Pulmonary artery endothelial cell (primary cell): ENCODE results near the gene OPCML. TPM values are rescaled to one million over a fixed set of nuclear protein-coding genes. Genes with fewer than 3 reads are reported as not detected.

Experiments used
- DNase-seq: peaks from one replicate; pipeline ENCODE4 v3.0.0-alpha.2; 2011; ENCODE audit warnings: low read depth, low spot score
- total RNA-seq: library from RNA; depleted of rRNA; stranded (reverse); fragments of >200 nt; gene quantifications from 2 replicates; pipeline ENCODE4 v1.2.3, GENCODE V29; 2014

Gene OPCML
- total RNA-seq, 1 donor from 2014 or later = not detected

- no peak for DNase-seq
Measured at GRCh38 chr11:132993991-132994502, 538.3 kb downstream of the OPCML start.

DNA sequence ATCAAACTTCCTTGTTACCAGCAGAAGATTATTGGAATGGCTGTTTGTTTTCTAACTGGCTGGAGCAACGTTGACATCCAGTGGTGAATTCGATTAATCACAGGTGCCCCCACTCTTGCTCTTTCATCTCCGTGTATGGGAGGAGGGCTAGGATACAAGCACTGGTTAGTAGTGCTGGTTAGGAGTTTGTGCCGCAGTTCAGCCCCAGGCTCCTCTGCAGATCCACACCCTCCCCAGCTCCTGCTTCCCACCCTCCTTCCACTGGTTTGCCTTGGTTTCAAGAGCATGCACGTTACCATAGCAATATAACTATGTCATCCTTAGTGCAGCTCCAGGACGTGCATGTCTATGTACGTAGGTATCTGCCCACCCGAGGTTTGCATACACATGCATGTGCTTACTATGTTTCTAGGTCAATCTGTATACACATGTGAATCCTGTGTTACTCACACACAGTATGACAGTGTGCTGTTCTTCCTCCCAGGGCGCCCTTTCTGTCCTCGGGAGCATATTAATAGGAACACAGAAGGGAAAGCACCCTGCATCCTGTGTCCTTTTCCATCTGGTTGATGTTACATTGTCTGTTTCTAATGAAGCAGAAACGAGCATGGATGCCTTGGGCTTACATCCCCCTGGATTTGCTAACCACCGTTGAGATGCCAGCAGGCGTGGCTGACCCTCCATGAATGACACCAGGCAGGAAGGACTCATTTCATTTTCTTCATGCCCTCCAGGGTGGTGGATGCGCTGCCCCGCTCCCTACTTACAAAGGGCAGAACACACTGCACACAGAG lies 539.3 kb downstream of the OPCML start:
- DNase-seq = no peak

GRCh38 chr11:132988411-132988810 lies 543.9 kb downstream of the OPCML start:
- no peak for DNase-seq

- no peak for DNase-seq
Measured at GRCh38 chr11:132987936-132988335, 544.4 kb downstream of the OPCML start.

DNA sequence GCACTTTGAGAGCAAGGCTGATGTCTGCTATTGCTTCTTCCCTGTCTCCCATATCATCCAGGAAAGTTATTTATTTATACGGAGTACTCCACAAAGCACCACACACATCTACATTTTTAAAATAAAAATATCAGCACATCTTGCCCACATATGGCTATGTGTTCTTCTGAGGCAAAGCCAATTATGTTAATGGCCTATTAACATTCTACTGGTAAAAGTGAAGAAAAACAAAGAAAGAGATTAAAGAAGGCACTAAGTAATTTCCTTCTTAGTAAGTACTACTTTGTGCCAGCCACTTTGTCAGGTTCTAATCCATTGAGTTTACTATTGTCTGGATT lies 548.7 kb downstream of the OPCML start:
- DNase-seq = no peak

DNA sequence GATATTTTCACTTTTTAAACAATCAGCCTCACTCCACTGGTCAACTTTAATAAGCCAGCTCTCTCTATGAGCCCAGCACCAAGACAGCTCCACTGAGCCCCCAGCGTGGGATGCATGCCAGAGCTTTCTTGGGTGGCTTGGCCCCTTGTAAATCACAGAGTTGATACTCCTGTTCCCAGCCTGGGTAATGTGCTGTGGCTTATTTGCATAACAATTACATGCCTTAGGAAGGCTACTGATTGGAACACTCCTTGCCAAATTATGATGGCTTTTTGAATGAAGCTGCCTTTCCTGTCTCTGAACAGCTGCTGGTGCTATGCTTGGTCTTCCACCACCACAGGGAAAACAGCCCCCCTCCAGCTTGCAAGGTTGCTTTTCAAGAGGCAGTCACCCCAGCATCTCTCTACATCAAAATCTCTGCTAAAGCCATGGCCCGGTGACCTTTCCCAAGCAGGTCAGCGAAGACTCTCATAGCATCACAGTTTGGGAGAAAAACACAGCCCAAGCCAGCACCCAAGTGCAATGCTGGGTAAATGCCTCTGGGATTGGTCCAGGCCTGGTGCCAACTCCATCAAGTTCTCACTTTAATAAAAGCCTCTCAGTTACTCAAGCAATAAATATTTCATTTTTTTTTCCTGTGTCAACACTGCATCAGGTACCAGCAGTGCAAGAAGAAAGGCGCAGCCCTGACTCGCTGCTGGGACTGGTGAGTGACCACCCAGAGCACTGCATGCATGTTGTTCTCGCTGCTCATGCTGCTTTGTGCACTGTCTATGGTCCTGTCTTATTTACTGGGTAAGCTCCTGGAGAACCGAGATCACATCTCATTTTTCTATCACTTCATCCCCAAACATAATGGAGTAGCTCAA lies 549.3 kb downstream of the OPCML start:
- DNase-seq = no peak

DNA sequence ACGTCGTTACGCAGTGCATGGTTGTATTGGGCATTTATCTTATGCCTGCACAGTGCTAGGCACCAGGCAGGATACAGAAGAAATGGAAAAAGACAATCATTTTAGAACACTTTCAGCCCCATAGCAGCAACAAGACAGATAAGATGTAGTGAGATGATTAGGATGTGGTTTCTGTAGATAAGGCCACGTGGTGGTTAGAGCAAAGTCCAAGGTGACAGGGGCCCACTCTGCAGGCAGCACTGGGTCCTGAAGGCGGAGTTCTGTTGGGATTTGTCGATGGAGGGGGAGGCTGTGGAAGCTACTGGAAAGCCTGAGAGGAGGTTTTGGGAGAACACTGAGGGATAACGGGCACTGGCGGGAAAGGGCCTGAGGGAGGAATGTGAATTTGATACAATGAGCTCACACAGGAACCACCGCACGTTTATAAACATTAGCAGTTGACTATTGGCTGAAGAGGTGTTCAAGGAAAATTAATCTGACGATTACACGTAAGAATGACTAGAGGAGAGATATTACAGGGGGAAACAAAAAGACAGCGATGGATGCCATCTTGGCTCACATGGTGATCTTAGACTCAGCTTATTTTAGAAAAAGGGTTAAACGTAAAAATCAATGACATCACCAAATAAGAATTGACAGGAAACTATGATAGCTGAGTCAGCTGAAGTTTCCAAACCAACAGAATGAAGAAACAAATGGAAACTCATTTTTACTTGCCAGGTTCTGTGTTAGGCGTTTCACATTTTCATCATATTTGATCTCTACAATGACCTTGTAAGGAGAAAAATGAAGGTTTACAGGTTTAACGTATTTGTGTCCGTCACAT lies 551.0 kb downstream of the OPCML start:
- DNase-seq = no peak

DNA sequence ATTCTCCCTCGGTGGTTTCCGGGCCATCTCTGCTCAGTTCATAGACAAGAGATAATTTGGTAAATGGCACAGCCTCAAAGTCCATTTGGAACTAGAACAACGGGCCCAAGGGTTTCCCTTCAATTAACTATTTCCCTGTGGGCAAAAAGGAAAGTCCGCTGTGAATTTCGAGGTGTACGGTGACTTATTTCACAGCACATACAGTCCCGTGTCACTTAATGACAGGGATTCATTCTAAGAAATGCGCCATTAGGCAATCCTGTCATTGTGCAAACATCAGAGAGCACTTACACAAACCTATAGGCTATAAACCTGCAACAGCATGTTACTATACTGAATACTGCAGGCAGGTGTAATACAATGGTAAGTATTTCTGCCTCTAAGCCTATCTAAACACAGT lies 551.6 kb downstream of the OPCML start:
- DNase-seq = no peak

DNA sequence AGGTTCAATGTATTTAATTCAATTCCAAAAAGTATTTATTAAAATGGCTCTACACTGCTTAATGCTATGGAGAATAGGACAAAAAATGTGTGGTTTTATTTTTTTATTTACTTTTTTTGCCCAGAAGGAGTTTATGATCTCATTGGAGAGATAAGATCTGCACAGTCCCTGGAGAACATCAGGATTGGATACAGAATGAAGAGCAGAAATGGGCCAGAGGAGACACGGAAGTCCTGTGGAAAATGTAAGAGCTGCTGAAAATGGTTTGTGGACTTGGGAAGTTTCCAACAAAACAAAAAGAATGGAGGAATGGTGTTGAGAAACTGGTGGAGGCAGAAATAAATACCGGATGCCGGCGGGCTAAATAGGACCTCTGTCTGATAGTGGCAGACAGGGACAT lies 554.6 kb downstream of the OPCML start:
- DNase-seq = no peak

GRCh38 chr11:132977241-132977640 lies 555.1 kb downstream of the OPCML start:
- no peak for DNase-seq

DNA sequence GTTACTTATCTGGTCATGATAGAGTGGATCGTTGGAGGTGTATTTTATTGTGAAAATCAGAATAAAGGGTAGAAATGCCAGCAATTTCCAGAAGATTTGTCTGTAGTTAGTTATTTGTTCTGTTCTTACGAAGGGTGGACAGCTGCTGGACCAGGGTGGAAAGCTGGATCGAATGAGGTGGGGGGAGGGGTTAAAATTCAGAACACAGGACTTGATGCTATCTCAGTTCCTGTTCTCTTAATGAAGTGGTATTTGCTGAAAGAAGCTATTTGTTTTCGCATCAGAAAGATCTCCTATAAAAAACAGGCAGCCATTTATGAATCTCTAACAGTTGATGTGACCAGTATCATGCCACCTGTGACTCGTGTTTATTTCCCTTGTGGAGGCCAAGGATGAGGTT lies 556.2 kb downstream of the OPCML start:
- DNase-seq = no peak

DNA sequence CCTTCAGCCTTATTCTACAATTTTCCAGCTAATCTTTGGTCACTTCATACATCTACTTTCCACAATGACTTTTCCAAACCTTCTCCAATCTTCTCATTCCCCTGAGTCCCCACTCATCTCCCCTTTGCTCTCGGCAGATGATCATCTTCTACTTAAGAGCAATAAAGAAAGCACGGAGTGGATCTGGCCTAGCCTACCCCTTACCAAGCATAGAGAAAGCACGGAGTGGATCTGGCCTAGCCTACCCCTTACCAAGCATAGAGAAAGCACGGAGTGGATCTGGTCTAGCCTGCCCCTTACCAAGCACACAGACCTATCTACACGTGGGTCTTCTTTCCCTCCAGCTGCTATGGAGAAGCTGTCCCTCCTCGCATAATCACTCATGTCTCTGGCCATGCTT lies 558.6 kb downstream of the OPCML start:
- no peak for DNase-seq

GRCh38 chr11:132972565-132972964 lies 559.7 kb downstream of the OPCML start:
- DNase-seq = no peak

DNA sequence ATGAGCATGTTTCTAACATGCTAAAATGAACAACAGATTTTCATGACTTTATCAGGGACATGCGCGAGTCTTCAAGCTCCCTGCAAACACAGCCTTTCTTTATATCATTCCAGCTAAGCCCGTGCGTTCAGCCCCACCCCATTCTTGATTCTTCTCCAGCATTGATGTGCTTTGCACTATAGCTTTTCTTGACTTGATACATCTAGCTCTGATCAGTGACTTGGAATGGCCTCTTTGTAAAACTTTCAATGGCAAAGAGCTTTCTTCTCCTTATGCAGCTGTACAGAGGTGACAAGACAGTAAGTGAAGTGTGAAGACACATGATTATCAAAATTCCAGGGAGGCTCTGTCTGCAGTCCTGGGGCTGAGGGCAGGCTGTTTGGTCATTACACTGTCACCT lies 561.0 kb downstream of the OPCML start:
- DNase-seq = no peak

DNA sequence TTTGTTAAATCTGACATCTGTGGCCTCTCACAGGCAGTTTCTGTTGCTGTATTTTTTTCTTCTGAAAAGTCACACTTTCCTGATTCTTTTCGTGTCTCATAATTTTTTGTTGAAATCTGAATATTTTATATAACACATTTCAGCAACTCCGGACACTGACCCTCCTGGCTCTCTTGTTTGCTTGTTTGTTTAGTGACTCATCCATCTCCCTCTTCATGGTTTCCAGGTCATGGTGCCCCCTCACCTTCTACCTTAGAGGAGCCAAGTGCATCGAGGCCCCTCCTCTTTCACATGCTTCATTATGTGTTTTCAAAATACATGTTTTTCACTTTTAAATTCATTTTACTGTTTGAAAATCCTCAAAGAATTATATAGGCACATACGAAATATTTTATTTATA lies 562.4 kb downstream of the OPCML start:
- DNase-seq = no peak

GRCh38 chr11:132962041-132962440 lies 570.3 kb downstream of the OPCML start:
- no peak for DNase-seq

DNA sequence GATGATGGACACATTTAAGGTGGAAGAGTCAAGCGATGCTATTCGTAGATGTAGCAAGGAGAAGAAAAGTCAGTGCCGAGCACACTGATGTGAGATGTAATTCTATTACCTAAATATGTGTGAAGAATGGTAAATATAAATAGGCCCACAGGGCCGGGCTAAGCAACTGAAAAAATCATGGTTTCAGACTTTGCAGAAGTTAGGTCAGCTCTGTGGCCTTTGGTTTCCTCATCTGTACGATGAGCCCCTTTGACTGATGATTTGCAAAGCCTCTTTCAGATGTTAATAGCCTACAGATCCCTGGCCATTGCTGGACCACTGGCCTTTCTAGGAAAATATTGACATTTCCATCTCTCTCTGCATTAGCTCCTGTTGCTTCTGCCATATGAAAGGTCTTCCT lies 570.8 kb downstream of the OPCML start:
- no peak for DNase-seq

DNA sequence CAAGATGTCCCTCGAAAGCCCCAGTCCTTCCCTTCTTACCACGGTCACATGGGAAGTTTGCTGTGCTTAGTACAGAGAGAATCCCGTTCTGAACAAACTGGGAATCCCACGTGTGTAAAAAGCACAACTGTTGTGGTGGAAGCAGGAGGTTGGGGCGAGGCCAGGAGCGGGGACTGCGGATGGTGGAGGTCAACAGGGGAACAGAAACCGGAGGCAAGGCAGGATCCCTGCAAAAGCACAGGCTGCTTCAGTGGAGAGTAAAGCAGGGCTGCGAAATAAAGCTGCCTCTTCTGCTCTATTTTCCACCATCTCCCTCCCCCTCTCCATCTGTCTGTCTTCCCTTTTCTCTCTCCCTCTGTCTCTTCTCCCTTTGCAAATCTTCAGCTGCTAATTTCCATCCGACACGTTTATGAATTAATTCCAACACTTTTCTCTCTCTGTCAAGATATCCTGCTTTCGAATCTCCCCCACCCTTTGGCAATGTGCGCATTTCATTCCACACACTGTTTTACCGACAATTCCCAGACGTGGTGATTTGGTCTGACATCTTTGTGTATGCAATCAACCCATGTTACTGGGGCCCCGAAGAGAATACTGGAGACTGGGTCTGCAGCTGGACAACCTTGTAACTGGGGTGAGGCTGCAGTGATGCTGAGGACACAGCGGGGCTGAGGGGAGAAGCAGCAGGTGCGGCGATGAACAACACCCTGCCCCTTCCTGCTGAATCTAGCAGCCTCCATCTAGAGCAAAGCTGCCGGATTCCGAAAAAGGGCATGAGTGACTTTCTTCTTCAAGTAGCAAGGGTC lies 571.8 kb downstream of the OPCML start:
- DNase-seq = no peak

- DNase-seq = no peak
Measured at GRCh38 chr11:132959693-132960092, 572.6 kb downstream of the OPCML start.

DNA sequence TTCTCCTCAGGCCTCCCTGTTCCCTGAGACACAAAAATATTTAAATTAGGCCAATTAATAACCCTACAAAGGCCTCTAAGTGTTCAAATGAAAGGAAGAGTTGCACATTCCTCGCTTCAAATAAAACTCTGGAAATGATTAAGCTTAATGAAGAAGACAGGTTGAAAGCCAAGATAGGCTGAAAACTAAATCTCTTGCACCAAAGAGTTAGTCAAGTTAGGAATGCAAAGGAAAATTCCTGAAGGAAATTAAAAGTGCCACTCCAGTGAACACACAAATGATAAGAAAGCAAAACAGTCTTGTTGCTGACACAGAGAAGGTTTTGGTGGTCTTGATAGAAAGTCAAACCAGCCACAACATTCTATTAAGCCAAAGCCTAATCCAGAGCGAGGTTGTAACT lies 574.4 kb downstream of the OPCML start:
- DNase-seq = no peak

GRCh38 chr11:132948252-132948651 lies 584.0 kb downstream of the OPCML start:
- DNase-seq = no peak
